Measurements from ENCODE around the gene LRRC55. TPM values are rescaled to one million over a fixed set of nuclear protein-coding genes. Genes with fewer than 3 reads are reported as not detected.
"Not testable (repeated sequence)": the region's sequence is repeated elsewhere in the genome, so short reads cannot be mapped to it uniquely, and the experiment has no call there.

The LRRC55 gene
- total RNA-seq, 4 donors from 2014 or later: 0.09 to 0.32 TPM; not detected in 2

DNA sequence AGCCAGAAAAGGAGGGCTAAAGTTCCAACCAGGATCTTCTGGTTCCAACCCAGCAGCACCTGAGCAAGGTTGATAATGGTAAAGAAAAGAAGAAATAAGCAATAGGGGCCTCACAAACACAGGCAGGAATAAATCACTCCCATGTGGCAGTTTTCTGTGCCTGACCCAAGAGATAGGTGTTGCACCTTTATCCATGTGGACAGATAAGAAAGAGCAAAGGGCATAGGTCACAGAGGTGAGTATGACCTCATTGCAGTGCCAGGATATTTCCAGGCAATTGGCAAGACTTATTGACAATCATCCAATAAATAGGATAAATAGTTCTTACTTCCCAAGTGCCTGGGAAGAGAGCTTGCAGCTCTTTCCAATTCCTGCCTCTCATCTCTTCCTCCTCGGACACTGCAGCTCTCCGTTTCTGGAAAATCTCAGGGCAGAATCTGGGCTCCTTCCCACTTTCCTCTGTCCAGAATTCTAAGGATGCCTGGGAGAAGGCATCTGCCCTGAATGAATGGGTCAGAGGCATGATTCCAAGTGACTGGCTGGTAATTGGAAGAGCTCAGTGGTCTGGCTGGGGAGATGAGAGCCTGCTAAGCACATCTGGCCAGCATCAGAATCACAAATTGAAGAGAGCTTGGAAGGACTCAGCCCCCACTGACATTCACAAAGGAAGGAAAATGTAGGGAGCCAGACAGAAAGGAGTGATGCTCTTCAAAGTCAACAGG, 14.5 kb upstream of the LRRC55 start:
- 46 to 69% methylated on average over 2 of the region's 2 CpGs for WGBS, 2 donors
- peaks cover 0 to 4% (median 0%) of the 10 kb centered on the region in 4 donors for H3K27me3 ChIP-seq
- intact Hi-C loops (cut with DNase I): no loop called here
- no peak for DNase-seq
- H3K9me3 ChIP-seq: no peaks in the 10 kb centered on the region
- TF ChIP-seq, protein P1, sequence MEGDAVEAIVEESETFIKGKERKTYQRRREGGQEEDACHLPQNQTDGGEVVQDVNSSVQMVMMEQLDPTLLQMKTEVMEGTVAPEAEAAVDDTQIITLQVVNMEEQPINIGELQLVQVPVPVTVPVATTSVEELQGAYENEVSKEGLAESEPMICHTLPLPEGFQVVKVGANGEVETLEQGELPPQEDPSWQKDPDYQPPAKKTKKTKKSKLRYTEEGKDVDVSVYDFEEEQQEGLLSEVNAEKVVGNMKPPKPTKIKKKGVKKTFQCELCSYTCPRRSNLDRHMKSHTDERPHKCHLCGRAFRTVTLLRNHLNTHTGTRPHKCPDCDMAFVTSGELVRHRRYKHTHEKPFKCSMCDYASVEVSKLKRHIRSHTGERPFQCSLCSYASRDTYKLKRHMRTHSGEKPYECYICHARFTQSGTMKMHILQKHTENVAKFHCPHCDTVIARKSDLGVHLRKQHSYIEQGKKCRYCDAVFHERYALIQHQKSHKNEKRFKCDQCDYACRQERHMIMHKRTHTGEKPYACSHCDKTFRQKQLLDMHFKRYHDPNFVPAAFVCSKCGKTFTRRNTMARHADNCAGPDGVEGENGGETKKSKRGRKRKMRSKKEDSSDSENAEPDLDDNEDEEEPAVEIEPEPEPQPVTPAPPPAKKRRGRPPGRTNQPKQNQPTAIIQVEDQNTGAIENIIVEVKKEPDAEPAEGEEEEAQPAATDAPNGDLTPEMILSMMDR (IDR thresholded peaks at IDR 0.05): no peak
- no peak for TF ChIP-seq POLR2A (IDR thresholded peaks at IDR 0.05)
- peaks cover 0 to 14% (median 4%) of the 10 kb centered on the region in 3 donors for H3K4me1 ChIP-seq
- no peak overlapping the region for H3K4me3 ChIP-seq
- H3K27ac ChIP-seq: no peak overlapping the region
- H3K36me3 ChIP-seq: no peaks in the 10 kb centered on the region

DNA sequence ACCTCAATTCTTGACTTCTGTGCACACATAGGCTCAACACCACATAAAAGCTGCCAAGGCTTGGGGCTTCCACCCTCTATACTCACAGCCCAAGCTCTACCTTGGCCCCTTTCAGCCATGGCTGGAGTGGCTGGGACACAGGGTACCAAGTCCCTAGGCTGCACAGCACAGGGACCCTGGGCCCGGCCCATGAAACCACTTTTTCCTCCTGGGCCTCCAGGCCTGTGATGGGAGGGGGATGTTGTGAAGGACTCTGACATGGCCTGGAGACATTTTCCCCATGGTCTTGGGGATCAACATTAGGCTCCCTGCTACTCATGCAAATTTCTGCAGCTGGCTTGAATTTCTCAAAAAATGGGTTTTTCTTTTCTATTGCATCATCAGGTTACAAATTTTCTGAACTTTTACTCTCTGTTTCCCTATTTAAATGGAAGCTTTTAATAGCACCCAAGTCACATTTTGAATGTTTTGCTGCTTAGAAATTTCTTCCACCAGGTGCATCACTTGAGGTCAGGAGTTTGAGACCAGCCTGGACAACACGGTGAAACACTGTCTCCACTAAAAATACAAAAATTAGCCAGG, 11.9 kb upstream of the LRRC55 start:
- DNase-seq; intact Hi-C loops (cut with DNase I); H3K9me3 ChIP-seq; H3K27me3 ChIP-seq; H3K27ac ChIP-seq; H3K4me1 ChIP-seq; H3K4me3 ChIP-seq; H3K36me3 ChIP-seq: not testable (repeated sequence)
- WGBS, 2 donors: 85 to 90% methylated on average over 1 to 2 of the region's 2 CpGs

DNA sequence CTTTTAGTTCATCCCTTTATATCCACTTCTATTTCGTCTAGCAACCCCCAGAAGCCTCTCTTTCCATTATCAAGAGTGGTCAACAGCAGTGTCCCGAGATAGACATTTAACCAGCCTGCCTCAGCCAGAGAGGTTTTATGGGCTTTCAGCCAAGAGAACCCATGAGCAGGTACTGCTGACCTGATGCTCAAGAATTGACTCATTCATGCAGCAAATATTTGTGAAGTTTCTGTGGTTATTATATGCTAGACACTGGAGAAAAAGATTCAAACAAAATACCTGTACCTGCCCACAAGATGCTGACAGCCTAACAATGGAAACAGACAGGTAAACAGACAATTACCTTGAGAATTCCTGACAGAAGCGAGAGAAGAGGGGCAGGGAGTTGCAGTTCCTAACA, 9.7 kb upstream of the LRRC55 start:
- 59 to 74% methylated on average over 3 of the region's 3 CpGs for WGBS, 2 donors
- intact Hi-C loops (cut with DNase I): no loop called here

DNA sequence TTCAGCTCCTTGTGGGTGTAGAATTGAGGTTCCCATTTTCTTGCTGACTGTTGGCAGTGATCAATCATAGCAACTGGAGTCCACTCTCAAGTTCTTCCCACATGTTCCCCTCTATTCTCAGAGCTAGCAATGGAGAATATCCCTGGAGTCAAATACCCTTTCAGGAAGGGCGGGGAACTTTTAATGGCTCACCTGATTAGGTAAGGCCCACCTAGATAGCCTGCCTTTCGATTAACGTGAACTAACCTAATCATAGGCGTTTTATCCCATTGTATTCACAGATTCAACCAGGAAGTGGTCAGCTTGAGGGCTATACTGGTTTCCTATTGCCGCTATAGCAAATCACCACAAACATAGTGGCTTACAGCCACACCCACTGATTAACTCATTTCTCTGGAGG, 7.1 kb upstream of the LRRC55 start:
- peaks cover 0 to 14% (median 0%) of the 10 kb centered on the region in 4 donors for H3K27me3 ChIP-seq
- no peaks in the 10 kb centered on the region for H3K9me3 ChIP-seq
- intact Hi-C loops (cut with DNase I): no loop called here
- 77 to 78% methylated on average over 4 of the region's 5 CpGs for WGBS, 2 donors
- DNase-seq: no peak
- TF ChIP-seq POLR2A (IDR thresholded peaks at IDR 0.05): no peak
- TF ChIP-seq, protein P1 (IDR thresholded peaks at IDR 0.05): no peak
- no peak overlapping the region for H3K4me3 ChIP-seq
- H3K4me1 ChIP-seq: no peaks in the 10 kb centered on the region
- H3K36me3 ChIP-seq: no peaks in the 10 kb centered on the region
- no peak overlapping the region for H3K27ac ChIP-seq

More for the DNA sequence above, 9.7 kb upstream of the LRRC55 start:
- no peak for DNase-seq
- Histone ChIP-seq H3K9me3 (no peaks in the 10 kb centered on the region), H3K27ac (no peak overlapping the region), H3K36me3 (no peaks in the 10 kb centered on the region), H3K4me3 (no peak overlapping the region), H3K27me3 (peaks cover 0 to 4% (median 0%) of the 10 kb centered on the region in 4 donors), H3K4me1 (no peaks in the 10 kb centered on the region)
- TF ChIP-seq, protein P1 (IDR thresholded peaks at IDR 0.05): no peak
- no peak for TF ChIP-seq POLR2A (IDR thresholded peaks at IDR 0.05)

DNA sequence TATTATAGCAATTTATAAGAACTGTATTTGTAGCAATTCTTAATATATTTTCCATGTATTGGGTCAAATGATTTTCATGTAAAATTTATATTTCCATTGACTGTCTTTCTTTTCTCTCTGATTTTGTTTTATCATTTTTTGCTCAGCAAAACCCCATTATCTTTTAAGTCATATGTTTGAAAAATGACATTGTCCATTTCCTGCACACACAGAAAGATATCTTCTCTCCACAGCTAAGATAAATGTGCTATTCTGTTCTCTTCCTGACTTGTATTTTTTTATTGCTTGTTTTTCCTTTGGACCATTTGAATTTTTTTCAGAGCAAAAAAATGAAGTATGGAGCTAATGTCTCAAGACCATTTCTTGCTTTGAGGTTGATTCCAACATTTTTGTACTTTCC, 6.3 kb upstream of the LRRC55 start:
- Histone ChIP-seq H3K36me3 (no peaks in the 10 kb centered on the region), H3K27me3 (peaks cover 0 to 23% (median 0%) of the 10 kb centered on the region in 4 donors), H3K27ac (no peak overlapping the region), H3K4me3 (no peak overlapping the region), H3K4me1 (peaks cover 0 to 5% (median 0%) of the 10 kb centered on the region in 3 donors), H3K9me3 (no peaks in the 10 kb centered on the region)
- intact Hi-C loops (cut with DNase I): no loop called here
- no peak for DNase-seq
- TF ChIP-seq, protein P1 (IDR thresholded peaks at IDR 0.05): no peak

All from esophagus squamous epithelium (tissue), 5 donors.